GOT3 (cell line): ENCODE results near the gene GPR78.
"Not testable (repeated sequence)": the region's sequence is repeated elsewhere in the genome, so short reads cannot be mapped to it uniquely, and the experiment has no call there.

Source experiments
- DNase-seq: peaks from one replicate; lab custom pipeline; 2025; ENCODE audit warnings: mixed read lengths; lab: John Stamatoyannopoulos, UW

Gene GPR78

GRCh38 chr4:8560265-8561047 lies 19.7 kb upstream of the GPR78 start:
- DNase-seq, result no peak

GRCh38 chr4:8564595-8564994 lies 15.6 kb upstream of the GPR78 start:
- no peak for DNase-seq

DNA sequence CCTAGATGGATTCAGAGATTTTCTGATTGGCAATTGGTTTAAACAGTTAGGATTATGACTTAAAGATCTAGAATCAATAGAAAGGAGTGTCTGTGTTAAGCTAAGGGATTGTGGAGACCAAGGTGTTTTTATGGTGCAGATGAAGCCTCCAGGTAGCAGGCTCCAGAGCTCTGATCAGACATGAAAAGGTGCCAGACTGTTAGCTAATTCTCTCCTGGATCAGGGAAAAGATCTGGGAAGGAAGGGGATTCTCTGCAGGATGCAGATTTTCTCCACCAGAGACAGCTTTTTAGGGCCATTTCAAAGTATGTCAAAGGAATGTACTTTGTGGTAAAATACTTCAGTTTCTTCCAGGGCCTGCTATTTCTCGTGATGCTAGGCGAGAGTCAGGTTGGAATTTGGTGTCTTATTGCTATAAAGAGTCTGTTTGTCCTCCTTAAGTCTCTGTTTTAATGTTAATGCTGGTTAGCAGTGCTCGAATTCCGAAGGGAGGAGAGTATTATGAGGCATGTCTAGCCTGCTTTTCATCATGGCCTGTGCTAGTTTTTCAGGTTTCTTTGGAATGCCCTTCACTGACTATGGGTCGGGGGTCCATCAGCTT lies 12.0 kb upstream of the GPR78 start:
- no peak for DNase-seq

DNA sequence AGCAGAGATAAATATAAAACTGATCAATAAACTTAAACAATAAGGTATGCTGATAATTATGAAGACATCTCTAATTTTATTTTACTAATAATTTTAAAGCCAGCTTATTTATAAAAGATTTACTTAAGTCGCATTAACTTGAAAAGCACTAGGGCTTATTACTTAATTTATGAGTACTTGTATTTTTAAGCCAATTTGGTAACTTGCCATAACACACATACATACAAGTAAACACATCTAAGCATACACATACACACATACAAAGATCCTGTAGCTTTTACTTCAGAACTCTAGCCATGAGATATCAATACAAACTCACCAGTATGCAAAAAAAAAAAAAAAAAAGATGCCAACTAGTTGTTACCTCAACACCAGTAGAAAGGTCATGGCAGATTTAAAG lies 10.0 kb upstream of the GPR78 start:
- no peak for DNase-seq

DNA sequence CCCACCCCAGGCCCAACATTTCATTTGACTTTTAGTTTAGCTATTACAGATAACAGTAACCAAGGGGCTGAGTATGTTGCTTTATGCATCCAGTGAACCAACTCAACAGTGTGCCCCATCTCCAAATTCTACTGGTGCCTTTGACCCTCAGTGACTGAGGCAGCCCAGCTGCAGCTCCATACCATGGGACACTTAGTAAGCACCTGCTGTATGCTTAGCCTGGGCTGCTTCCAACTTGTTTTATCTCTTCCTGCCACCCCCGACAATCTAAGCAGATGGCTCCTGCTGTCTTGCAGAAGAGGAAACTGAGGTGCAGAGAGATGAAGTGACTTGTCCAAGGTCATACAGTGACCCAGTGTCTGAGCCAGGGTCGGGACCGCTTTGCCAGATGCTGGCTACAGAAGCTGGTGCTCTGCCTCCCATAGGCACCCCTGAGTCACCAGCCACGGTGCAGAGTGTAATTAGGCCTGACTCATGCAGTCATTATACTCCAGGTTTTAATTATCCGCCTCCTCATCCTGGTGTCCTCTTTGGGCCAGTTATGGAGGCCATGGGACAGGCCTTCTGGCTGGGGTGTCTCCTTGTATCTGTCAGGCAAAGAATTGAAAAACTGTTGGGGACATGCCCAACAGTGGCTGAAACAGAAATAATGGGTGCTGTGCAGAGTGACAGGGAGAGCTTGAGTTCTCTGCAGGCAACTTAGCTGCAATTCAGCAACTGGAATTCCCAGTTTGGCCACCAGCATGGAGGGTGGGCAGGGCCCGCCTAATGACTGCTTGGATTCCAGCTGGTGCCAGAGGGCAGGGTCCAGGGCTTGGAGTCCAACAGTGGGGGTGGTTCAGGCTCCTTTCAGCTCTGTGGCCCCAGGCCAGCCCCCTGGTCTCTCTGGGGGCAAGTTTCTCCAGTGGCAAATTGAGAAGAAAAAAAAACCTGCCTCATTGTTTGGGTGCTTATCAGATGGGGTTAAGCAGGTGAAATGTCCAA lies 8.2 kb upstream of the GPR78 start:
- DNase-seq, result no peak

GRCh38 chr4:8573266-8573665 lies 6.9 kb upstream of the GPR78 start:
- DNase-seq, result no peak

DNA sequence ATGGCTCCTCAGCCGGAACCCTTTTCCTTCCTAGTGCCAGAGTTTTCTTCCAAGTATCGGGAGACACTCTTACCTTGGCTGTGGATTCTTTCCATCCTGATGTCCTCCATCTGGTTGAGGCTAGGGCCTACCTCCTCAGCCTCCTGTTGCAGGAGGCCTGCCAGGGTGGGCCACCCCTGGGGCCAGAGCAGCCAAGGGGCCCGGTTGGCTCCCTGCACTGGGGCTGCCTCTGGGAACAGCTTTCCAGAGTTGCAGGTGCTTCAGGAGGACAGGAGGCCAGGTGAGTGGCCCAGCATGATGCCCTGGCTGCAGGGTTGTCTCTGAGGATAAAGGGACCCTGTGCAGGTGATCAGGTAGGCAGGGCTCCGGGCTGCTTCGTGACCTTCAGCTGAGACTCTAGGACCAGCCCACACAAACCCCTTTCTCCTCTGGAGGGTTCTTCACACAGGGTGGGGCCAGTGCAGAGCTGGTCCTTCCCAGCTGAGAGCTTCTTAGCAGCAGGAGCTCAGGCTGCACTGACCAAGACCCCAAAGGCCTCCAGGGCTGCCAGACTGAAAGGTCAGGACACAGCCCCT lies 5.3 kb upstream of the GPR78 start:
- DNase-seq, result no peak

GRCh38 chr4:8575457-8575856 lies 4.7 kb upstream of the GPR78 start:
- DNase-seq, result no peak

GRCh38 chr4:8576591-8576990 lies 3.6 kb upstream of the GPR78 start:
- not testable (repeated sequence) for DNase-seq

DNA sequence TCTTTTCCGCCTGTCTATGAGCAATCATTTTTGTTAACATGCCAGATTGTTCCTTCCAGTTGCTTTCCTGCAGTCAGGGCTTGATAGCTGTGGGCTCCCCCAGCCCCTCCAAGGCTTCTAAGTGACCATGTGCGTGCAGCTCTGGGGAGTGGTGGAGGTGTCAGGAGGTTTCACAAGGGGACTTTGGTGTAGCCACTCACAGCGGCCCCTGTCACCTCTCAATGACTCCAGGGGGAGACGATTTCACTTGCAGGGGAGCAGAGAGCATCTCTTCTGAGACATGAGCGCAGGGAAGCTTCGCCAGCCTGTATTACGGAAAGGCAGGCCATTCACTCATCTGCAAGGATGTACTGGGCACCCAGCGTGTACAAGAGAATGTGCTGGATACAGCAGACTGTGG lies 3.1 kb upstream of the GPR78 start:
- DNase-seq, result no peak

DNA sequence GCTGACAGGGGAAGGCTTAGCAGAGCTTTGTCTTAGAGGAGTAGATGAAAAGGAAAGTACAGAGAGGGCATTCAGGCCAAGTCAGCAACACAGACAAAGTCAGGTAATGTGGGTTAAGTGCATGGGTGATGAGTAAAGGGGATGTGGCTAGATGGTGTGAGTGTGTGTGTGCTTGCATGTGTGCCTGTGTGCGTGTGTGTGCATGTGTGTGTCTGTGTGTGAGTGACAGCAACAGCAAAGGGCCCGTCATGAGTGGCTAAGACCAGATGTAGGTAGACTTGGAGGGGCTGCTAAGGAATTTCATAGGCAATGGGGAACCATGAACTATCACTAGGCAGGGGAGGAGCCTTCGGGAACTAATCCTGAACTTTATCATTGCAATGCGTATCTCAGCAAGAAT lies 2.2 kb upstream of the GPR78 start:
- no peak for DNase-seq

DNA sequence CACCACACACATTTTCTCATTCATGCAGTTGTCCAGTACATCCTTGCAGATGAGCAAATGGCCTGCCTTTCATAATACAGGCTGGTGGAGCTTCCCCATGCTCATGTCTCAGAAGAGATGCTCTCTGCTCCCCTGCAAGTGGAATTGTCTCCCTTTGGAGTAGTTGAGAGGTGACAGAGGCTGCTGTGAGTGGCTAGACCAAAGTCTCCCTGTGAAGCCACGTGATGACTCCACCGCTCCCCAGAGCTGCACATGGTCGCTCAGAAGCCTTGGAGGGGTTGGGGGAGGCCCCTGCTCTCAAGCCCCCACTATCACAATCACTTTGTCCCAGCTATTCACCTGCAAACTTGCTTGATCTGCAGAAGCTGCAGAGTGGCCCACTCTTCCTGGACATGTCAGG lies 1.5 kb upstream of the GPR78 start:
- no peak for DNase-seq

DNA sequence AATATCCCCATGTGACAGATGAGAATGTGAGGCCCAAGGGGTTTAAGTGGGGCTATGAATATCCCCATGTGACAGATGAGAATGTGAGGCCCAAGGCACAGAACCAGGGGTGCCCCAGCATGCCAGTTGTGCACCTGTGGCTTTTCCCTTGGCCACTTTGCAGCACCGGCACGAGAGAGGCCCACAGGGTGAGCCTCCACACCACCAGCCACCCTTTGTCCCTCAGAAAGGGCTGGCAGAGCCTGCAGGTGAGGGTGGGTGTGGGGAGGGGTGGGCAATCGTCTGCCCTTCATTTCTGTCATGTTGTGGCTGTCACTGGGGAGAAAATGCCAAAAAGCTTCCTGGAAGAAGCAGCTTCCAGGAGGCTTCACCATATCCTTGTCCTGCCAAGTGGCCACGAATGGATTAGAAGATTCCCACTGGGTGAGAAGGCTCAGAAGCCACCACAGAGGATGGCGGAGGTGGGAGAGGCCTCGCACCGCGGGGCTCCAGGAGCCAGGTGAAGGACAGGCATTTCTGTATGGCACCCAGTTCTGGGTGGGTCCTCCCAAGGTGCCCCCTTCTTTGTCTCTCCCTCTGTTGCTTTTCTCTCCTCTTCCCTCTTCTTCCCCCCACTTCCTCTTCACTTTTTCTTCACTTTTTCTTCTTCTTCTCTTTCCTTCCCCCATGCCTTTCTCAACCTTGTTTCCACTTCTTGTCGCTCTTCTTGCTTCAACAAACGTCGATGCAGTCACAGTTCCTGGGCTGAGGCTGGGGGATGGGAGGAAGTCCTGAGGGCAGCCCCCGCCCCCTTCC lies 469 bp upstream of the GPR78 start:
- no peak for DNase-seq

- DNase-seq, result no peak
Measured at GRCh38 chr4:8581094-8581861, 1.1 kb downstream of the GPR78 start.

GRCh38 chr4:8582016-8582415 lies 1.8 kb downstream of the GPR78 start:
- no peak for DNase-seq

DNA sequence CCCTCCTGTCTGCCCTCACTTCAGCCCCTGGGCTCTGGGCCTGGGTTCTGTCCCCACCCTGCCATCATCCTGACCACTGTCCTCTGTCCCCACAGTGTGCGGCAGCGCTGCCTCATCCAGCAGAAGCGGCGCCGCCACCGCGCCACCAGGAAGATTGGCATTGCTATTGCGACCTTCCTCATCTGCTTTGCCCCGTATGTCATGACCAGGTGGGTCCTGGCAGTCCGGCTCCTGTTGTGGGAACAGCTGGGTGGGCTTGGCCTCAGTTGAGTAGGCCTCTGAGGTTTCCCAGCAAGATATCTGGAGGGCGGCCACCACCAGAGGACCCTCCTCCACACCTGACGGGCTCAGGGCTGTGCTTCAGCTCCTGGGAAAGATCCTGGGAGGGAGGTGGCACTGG lies 2.2 kb downstream of the GPR78 start:
- DNase-seq, result no peak

DNA sequence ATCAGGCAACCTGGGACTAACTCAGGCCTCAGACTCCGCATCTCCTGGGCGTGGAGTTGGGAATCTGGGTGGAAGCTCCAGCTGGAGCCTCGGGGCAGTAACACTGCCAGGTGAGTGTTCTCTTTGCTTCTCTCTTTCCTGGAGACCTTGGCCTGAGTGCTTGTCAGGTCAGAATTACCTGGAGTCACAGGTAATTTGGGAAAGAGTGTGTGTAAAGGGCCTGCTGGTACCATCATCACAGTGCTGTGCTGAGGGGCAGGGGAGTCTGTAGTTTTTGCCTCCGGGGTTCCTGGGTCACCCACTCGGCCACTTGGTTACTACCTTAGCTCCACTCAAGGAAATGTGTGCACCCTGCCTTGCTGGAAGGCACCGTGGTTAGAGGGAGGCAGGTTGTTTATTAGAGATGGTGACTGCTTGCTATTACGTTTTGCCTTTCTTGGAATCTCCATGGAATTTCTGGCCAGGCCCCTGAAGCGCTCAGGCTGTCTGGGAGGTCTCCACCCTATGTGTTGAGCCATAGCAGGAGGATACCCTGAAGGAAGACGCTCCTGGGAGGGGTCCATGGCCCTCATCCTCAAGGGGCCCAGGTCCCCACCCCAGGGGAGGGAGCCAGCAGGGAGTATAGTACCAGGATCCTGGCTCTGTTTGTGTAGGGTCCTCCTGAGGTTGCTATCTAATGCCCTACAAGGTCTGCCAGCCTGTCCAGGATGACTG lies 2.9 kb downstream of the GPR78 start:
- DNase-seq, result no peak

GRCh38 chr4:8583655-8584025 lies 3.4 kb downstream of the GPR78 start:
- DNase-seq, result no peak

- no peak for DNase-seq
Measured at GRCh38 chr4:8585186-8585585, 5.0 kb downstream of the GPR78 start.

GRCh38 chr4:8585721-8586212 lies 5.6 kb downstream of the GPR78 start:
- DNase-seq, result no peak
